Testis (tissue), 3 donors: Measurements from ENCODE around the gene HSF2BP. TPM values are rescaled to one million over a fixed set of nuclear protein-coding genes. Genes with fewer than 3 reads are reported as not detected.

Experiments used
- DNase-seq: peaks from one replicate; pipeline ENCODE4 v3.0.0-alpha.2; 2019
- H3K27ac ChIP-seq, 2 donors: fragments of 200-600 bp; sonication (generic); one replicate each; pipeline ENCODE4 v1.5.1; 2019
- H3K27me3 ChIP-seq: fragments of 200-600 bp; sonication (generic); one replicate; pipeline ENCODE4 v1.5.1; 2019
- H3K36me3 ChIP-seq: fragments of 200-600 bp; sonication (generic); one replicate; pipeline ENCODE4 v1.5.1; 2017; ENCODE audit warnings: low read depth; ENCODE audit errors: missing control alignments
- H3K4me1 ChIP-seq: fragments of 200-600 bp; sonication (generic); one replicate; pipeline ENCODE4 v1.5.1; 2019
- H3K4me3 ChIP-seq, 2 donors: fragments of 200-600 bp; sonication (generic); one replicate each; pipeline ENCODE4 v1.5.1; 2017 to 2019
- H3K9me3 ChIP-seq: fragments of 200-600 bp; sonication (generic); one replicate; pipeline ENCODE4 v1.5.1; 2017
- POLR2A ChIP-seq: fragments of 450-650 bp; IDR thresholded peaks from one replicate; pipeline ENCODE4 v1.6.1; 2017; ENCODE audit warnings: antibody characterized with exemption, mild to moderate bottlenecking, moderate library complexity
- WGBS, 2 donors: methylation state at CpG; one replicate each; pipeline ENCODE4 v1.1.5; 2018; 5-methylcytosine and 5-hydroxymethylcytosine counted together
- intact Hi-C: fragments of 100-400 bp; cut with DNase I; formaldehyde crosslinking; loops from one replicate; pipeline ENCODE4 v1.15.1; 2023; ENCODE audit warnings: low total_unique reads
- polyA plus RNA-seq: library from polyadenylated mRNA; stranded (reverse); fragments of 350-450 nt; fragmentation: Illumina TruSeq; extraction: RNeasy Lipid Tissue Mini Kit (QIAGEN cat#74804); gene quantifications from one replicate; pipeline ENCODE4 v1.2.3, GENCODE V29; 2014; ENCODE audit warnings: low read depth, low replicate concordance; ENCODE audit not compliant: insufficient read depth
- total RNA-seq, 2 donors: library from RNA; depleted of rRNA; stranded (reverse); fragments of >200 nt; gene quantifications; one replicate each; pipeline ENCODE4 v1.2.3, GENCODE V29; 2016
- TF ChIP-seq, protein P1 (sequence below), 3 experiments: fragments of 450-650 bp in 2 of 3; fragments of 200-600 bp in 1 of 3; sonication (generic) in 1 of 3; IDR thresholded peaks; one replicate each; pipeline ENCODE4 v1.5.1; 2016 to 2019; ENCODE audit warnings: antibody characterized with exemption in 3 of 3, mild to moderate bottlenecking in 2 of 3, moderate library complexity in 1 of 3

Gene HSF2BP
- total and polyA plus RNA-seq, 3 donors from 2014 or later = 28.3 to 46.5 (median 36.3) TPM

- H3K9me3 ChIP-seq = no peaks in the 10 kb centered on the region
- H3K27me3 ChIP-seq = no peaks in the 10 kb centered on the region
- no peak overlapping the region for H3K4me3 ChIP-seq
- 73 to 89% methylated on average over 4 of the region's 4 CpGs for WGBS, 2 donors
- no peaks in the 10 kb centered on the region for H3K36me3 ChIP-seq
- peaks cover 4% of the 10 kb centered on the region for H3K4me1 ChIP-seq
- TF ChIP-seq, protein P1, sequence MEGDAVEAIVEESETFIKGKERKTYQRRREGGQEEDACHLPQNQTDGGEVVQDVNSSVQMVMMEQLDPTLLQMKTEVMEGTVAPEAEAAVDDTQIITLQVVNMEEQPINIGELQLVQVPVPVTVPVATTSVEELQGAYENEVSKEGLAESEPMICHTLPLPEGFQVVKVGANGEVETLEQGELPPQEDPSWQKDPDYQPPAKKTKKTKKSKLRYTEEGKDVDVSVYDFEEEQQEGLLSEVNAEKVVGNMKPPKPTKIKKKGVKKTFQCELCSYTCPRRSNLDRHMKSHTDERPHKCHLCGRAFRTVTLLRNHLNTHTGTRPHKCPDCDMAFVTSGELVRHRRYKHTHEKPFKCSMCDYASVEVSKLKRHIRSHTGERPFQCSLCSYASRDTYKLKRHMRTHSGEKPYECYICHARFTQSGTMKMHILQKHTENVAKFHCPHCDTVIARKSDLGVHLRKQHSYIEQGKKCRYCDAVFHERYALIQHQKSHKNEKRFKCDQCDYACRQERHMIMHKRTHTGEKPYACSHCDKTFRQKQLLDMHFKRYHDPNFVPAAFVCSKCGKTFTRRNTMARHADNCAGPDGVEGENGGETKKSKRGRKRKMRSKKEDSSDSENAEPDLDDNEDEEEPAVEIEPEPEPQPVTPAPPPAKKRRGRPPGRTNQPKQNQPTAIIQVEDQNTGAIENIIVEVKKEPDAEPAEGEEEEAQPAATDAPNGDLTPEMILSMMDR (IDR thresholded peaks at IDR 0.05) = no peak
- no peak for TF ChIP-seq POLR2A
- no peak for DNase-seq
- intact Hi-C loops = no loop called here
- no peak overlapping the region for H3K27ac ChIP-seq
Observed at GRCh38 chr21:43624339-43624738, 34.9 kb downstream of the HSF2BP start.

- DNase-seq = no peak
- Histone ChIP-seq H3K36me3 (no peaks in the 10 kb centered on the region), H3K27me3 (no peaks in the 10 kb centered on the region), H3K4me1 (peaks cover 4% of the 10 kb centered on the region), H3K27ac (no peak overlapping the region), H3K9me3 (no peaks in the 10 kb centered on the region), H3K4me3 (no peak overlapping the region)
- intact Hi-C loops = no loop called here
- 98 to 99% methylated on average over 2 of the region's 2 CpGs for WGBS, 2 donors
- no peak for TF ChIP-seq POLR2A
- TF ChIP-seq, protein P1 (IDR thresholded peaks at IDR 0.05) = no peak
Observed at GRCh38 chr21:43623588-43623987, 35.7 kb downstream of the HSF2BP start.

- Histone ChIP-seq H3K4me1 (peaks cover 4% of the 10 kb centered on the region), H3K27ac (no peak overlapping the region), H3K36me3 (no peaks in the 10 kb centered on the region), H3K9me3 (no peaks in the 10 kb centered on the region), H3K27me3 (no peaks in the 10 kb centered on the region), H3K4me3 (no peak overlapping the region)
- intact Hi-C loops = no loop called here
- WGBS, 2 donors = 79 to 85% methylated on average over 2 of the region's 2 CpGs
- TF ChIP-seq, protein P1 (IDR thresholded peaks at IDR 0.05) = no peak
- no peak for TF ChIP-seq POLR2A
- DNase-seq = no peak
Observed at GRCh38 chr21:43622796-43623195, 36.5 kb downstream of the HSF2BP start.

- 86 to 94% methylated on average over 4 of the region's 4 CpGs for WGBS, 2 donors
- intact Hi-C loops = no loop called here
- Histone ChIP-seq H3K4me3 (no peak overlapping the region), H3K36me3 (no peaks in the 10 kb centered on the region), H3K4me1 (no peaks in the 10 kb centered on the region), H3K27me3 (no peaks in the 10 kb centered on the region), H3K27ac (no peak overlapping the region), H3K9me3 (no peaks in the 10 kb centered on the region)
- DNase-seq = no peak
- TF ChIP-seq POLR2A = no peak
- TF ChIP-seq, protein P1 (IDR thresholded peaks at IDR 0.05) = no peak
Observed at GRCh38 chr21:43619856-43620255, 39.4 kb downstream of the HSF2BP start.

DNA sequence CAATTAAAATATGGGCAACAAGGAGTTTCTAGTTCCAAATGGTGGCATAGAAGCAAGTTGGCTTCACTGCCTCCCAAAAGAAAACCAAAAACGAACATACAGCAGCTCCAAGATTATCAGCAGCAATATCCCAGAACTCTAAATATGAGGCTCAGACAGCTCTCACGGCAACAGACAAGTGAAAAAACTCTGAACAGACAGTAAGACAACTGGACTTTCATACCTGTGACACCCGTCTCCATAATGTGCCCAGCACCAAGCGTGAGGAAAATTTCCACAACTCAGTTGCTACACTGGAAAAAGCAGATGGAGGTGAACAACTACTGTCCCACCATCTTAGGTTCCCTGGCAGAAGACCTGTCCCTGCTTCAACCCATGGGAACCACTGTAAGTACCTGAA lies 39.9 kb downstream of the HSF2BP start:
- no peaks in the 10 kb centered on the region for H3K27me3 ChIP-seq
- H3K27ac ChIP-seq = no peak overlapping the region
- intact Hi-C loops = no loop called here
- 95 to 96% methylated on average over 4 of the region's 4 CpGs for WGBS, 2 donors
- H3K4me3 ChIP-seq = no peak overlapping the region
- H3K9me3 ChIP-seq = no peaks in the 10 kb centered on the region
- no peak for DNase-seq
- no peaks in the 10 kb centered on the region for H3K4me1 ChIP-seq
- TF ChIP-seq, protein P1 (IDR thresholded peaks at IDR 0.05) = no peak
- TF ChIP-seq POLR2A = no peak
- H3K36me3 ChIP-seq = no peaks in the 10 kb centered on the region
